Left ventricle myocardium inferior (tissue), 1 donor: ENCODE measurements around the gene ANKFN1. TPM values are rescaled to one million over a fixed set of nuclear protein-coding genes. Genes with fewer than 3 reads are reported as not detected.

Source experiments
- DNase-seq: peaks from one replicate; pipeline ENCODE4 v3.0.0-alpha.2; 2020
- H3K27ac ChIP-seq: fragments of 200-600 bp; replicated peaks from 2 replicates; pipeline ENCODE4 v1.8.0; 2021
- H3K27me3 ChIP-seq: fragments of 200-600 bp; 2 replicates; pipeline ENCODE4 v1.8.0; 2021; ENCODE audit warnings: low read depth
- H3K36me3 ChIP-seq: fragments of 200-600 bp; 2 replicates; pipeline ENCODE4 v1.8.0; 2021
- H3K4me1 ChIP-seq: fragments of 200-600 bp; 2 replicates; pipeline ENCODE4 v1.8.0; 2021
- H3K4me3 ChIP-seq: fragments of 200-600 bp; 2 replicates; pipeline ENCODE4 v1.8.0; 2021; ENCODE audit warnings: mild to moderate bottlenecking, moderate library complexity
- H3K9me3 ChIP-seq: fragments of 200-600 bp; replicated peaks from 2 replicates; pipeline ENCODE4 v1.8.0; 2021
- intact Hi-C: fragments of 100-400 bp; cut with micrococcal nuclease; formaldehyde crosslinking; loops from one replicate; pipeline ENCODE4 v1.11.0; 2022
- total RNA-seq: library from RNA; stranded (reverse); fragmentation: NEBNext Ultra II Directional; extraction: Animal tissue kit (Norgen Biotek cat#: 25700); gene quantifications from one replicate; pipeline ENCODE4 v1.2.1, GENCODE V29; 2021
- TF ChIP-seq, protein P1 (sequence below): fragments of 200-600 bp; IDR thresholded peaks from 2 replicates; pipeline ENCODE4 v1.8.0; 2021; ENCODE audit warnings: antibody characterized with exemption, mild to moderate bottlenecking, borderline replicate concordance
- donor health status: DM: no; HTN: yes; CAD: no; lungs with severe emphysema.

ANKFN1 gene
- total RNA-seq, 1 donor from 2014 or later: not detected

DNA sequence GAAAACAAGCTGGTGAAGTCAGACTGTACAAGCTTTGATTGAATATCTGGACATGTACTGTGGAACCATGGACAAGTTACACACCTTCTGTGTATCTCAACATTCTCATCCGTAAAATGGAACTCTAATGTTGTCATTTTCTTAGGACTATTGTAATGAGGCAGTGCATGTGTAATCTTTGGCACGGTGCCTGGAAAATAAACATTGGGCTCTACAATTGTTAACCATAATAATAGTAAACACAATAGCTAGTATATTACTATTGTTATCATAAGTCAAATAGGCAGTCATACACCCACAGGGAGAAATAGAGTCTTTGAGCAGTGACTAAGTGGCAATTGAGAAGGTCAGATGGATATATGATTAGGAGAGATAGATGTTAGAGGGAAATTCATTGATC, 39.8 kb upstream of the ANKFN1 start:
- intact Hi-C loops: no loop called here
- Histone ChIP-seq H3K4me3 (no peak overlapping the region), H3K27me3 (no peaks in the 10 kb centered on the region), H3K27ac (no peak overlapping the region), H3K4me1 (no peaks in the 10 kb centered on the region), H3K9me3 (no peaks in the 10 kb centered on the region), H3K36me3 (no peaks in the 10 kb centered on the region)
- TF ChIP-seq, protein P1, sequence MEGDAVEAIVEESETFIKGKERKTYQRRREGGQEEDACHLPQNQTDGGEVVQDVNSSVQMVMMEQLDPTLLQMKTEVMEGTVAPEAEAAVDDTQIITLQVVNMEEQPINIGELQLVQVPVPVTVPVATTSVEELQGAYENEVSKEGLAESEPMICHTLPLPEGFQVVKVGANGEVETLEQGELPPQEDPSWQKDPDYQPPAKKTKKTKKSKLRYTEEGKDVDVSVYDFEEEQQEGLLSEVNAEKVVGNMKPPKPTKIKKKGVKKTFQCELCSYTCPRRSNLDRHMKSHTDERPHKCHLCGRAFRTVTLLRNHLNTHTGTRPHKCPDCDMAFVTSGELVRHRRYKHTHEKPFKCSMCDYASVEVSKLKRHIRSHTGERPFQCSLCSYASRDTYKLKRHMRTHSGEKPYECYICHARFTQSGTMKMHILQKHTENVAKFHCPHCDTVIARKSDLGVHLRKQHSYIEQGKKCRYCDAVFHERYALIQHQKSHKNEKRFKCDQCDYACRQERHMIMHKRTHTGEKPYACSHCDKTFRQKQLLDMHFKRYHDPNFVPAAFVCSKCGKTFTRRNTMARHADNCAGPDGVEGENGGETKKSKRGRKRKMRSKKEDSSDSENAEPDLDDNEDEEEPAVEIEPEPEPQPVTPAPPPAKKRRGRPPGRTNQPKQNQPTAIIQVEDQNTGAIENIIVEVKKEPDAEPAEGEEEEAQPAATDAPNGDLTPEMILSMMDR: no peak
- DNase-seq: no peak

- DNase-seq: no peak
- Histone ChIP-seq H3K9me3 (no peaks in the 10 kb centered on the region), H3K4me3 (no peak overlapping the region), H3K27me3 (no peaks in the 10 kb centered on the region), H3K4me1 (no peaks in the 10 kb centered on the region), H3K36me3 (no peaks in the 10 kb centered on the region), H3K27ac (no peak overlapping the region)
- intact Hi-C loops: no loop called here
- TF ChIP-seq, protein P1: no peak
Observed at GRCh38 chr17:56114469-56114868, 38.8 kb upstream of the ANKFN1 start.

DNA sequence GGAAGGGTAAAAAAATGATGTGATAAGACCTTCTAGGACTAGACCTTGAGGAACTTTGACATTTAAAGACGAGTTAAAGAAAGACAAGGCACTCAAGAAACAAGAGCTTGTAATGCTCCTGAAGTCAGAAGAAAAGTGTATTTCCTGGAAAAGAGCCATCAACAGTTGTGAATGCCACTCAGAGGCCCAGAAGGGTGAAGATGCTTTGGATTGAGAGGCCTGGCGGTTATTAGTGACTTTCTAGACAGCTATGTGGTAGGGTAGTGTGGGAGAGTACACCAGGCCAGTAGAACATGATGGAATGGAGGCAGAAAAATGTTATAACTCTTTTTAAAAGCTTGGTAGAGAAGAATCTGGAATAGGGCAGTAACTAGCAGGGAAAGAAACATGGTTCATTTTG, 34.1 kb upstream of the ANKFN1 start:
- peaks cover 14% of the 10 kb centered on the region for H3K27me3 ChIP-seq
- no peaks in the 10 kb centered on the region for H3K9me3 ChIP-seq
- no peak overlapping the region for H3K27ac ChIP-seq
- H3K4me1 ChIP-seq: no peaks in the 10 kb centered on the region
- DNase-seq: no peak
- no peak overlapping the region for H3K4me3 ChIP-seq
- no peaks in the 10 kb centered on the region for H3K36me3 ChIP-seq
- TF ChIP-seq, protein P1: no peak
- intact Hi-C loops: no loop called here

DNA sequence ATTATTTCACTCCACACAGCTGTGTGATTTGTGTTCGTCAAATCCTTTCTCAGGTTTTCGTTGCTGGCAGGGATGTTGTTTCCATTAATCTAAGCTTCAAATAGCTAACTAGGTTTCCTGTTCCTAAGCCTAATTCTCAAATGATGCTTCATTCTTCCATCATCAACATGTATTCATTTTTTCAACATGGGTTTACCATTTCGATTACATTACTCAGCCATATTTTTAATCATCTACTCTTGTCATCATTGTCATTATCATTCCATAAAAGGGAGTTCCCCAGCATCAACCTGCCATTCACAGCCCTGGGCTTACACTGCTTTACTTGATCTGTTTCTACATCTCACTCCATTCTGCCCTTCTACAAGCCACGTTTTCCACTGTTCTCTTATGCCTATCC, 33.3 kb upstream of the ANKFN1 start:
- Histone ChIP-seq H3K9me3 (no peaks in the 10 kb centered on the region), H3K4me3 (no peak overlapping the region), H3K36me3 (no peaks in the 10 kb centered on the region), H3K27me3 (peaks cover 14% of the 10 kb centered on the region), H3K4me1 (no peaks in the 10 kb centered on the region), H3K27ac (no peak overlapping the region)
- intact Hi-C loops: no loop called here
- no peak for DNase-seq
- TF ChIP-seq, protein P1: no peak

- intact Hi-C loops: no loop called here
- TF ChIP-seq, protein P1: no peak
- H3K4me3 ChIP-seq: no peak overlapping the region
- H3K27me3 ChIP-seq: peaks cover 25% of the 10 kb centered on the region
- H3K4me1 ChIP-seq: no peaks in the 10 kb centered on the region
- DNase-seq: no peak
- no peak overlapping the region for H3K27ac ChIP-seq
- H3K36me3 ChIP-seq: no peaks in the 10 kb centered on the region
- H3K9me3 ChIP-seq: no peaks in the 10 kb centered on the region
Observed at GRCh38 chr17:56121191-56122051, 31.9 kb upstream of the ANKFN1 start.
